Activated T-cell treated with anti-CD3 and anti-CD28 coated beads, Interleukin-2, amount 50 U/mL, for 24 hours (primary cell): Measurements from ENCODE around the gene DAB1.

ENCODE experiments used
- DNase-seq: peaks from one replicate; pipeline ENCODE4 v3.0.0-alpha.2; 2020
- H3K27ac Mint-ChIP-seq: 2 replicates; pipeline ENCODE4 v1.8.0; 2020; ENCODE audit warnings: mild to moderate bottlenecking, mixed read lengths
- H3K27me3 Mint-ChIP-seq: 2 replicates; pipeline ENCODE4 v1.8.0; 2020; ENCODE audit warnings: mixed read lengths
- H3K36me3 Mint-ChIP-seq: 2 replicates; pipeline ENCODE4 v1.8.0; 2020; ENCODE audit warnings: low read depth, mixed read lengths
- H3K4me1 Mint-ChIP-seq: 2 replicates; pipeline ENCODE4 v1.8.0; 2020; ENCODE audit warnings: low read depth, mixed read lengths
- H3K4me3 Mint-ChIP-seq: 2 replicates; pipeline ENCODE4 v1.8.0; 2020; ENCODE audit warnings: mild to moderate bottlenecking, moderate library complexity, mixed read lengths
- H3K9me3 Mint-ChIP-seq: 2 replicates; pipeline ENCODE4 v1.8.0; 2020; ENCODE audit warnings: mixed read lengths

Gene DAB1

GRCh38 chr1:56957931-56958330 is 465.9 kb downstream of the DAB1 start:
- Mint-ChIP-seq H3K36me3 (no peaks in the 10 kb centered on the region), H3K9me3 (no peaks in the 10 kb centered on the region), H3K27me3 (peaks cover 11% of the 10 kb centered on the region), H3K4me3 (no peak overlapping the region), H3K4me1 (no peaks in the 10 kb centered on the region), H3K27ac (no peak overlapping the region)
- DNase-seq: no peak

GRCh38 chr1:56954664-56955063 is 469.2 kb downstream of the DAB1 start:
- H3K36me3 Mint-ChIP-seq: no peaks in the 10 kb centered on the region
- H3K4me1 Mint-ChIP-seq: no peaks in the 10 kb centered on the region
- no peak overlapping the region for H3K4me3 Mint-ChIP-seq
- peaks cover 11% of the 10 kb centered on the region for H3K27me3 Mint-ChIP-seq
- no peak for DNase-seq
- H3K27ac Mint-ChIP-seq: no peak overlapping the region
- H3K9me3 Mint-ChIP-seq: no peaks in the 10 kb centered on the region

GRCh38 chr1:56953386-56953785 is 470.5 kb downstream of the DAB1 start:
- no peak overlapping the region for H3K27ac Mint-ChIP-seq
- H3K9me3 Mint-ChIP-seq: no peaks in the 10 kb centered on the region
- H3K27me3 Mint-ChIP-seq: peaks cover 11% of the 10 kb centered on the region
- DNase-seq: no peak
- H3K36me3 Mint-ChIP-seq: no peaks in the 10 kb centered on the region
- H3K4me3 Mint-ChIP-seq: no peak overlapping the region
- no peaks in the 10 kb centered on the region for H3K4me1 Mint-ChIP-seq

- peaks cover 6% of the 10 kb centered on the region for H3K27me3 Mint-ChIP-seq
- H3K9me3 Mint-ChIP-seq: no peaks in the 10 kb centered on the region
- H3K4me3 Mint-ChIP-seq: no peak overlapping the region
- H3K36me3 Mint-ChIP-seq: no peaks in the 10 kb centered on the region
- H3K4me1 Mint-ChIP-seq: no peaks in the 10 kb centered on the region
- no peak overlapping the region for H3K27ac Mint-ChIP-seq
- no peak for DNase-seq
Measured at GRCh38 chr1:56952501-56952900, 471.4 kb downstream of the DAB1 start.

- Mint-ChIP-seq H3K4me3 (no peak overlapping the region), H3K27ac (no peak overlapping the region), H3K36me3 (no peaks in the 10 kb centered on the region), H3K27me3 (no peaks in the 10 kb centered on the region), H3K4me1 (no peaks in the 10 kb centered on the region), H3K9me3 (no peaks in the 10 kb centered on the region)
- no peak for DNase-seq
Measured at GRCh38 chr1:56948403-56949023, 475.3 kb downstream of the DAB1 start.
